ENCODE data around the gene PLCD1.

- TF ChIP-seq CTCF (IDR thresholded peaks at IDR 0.05; ENCODE audit: low read length) (no peak), EZH2 (optimal IDR thresholded peaks at IDR 0.05; ENCODE audit: low read depth, low read length) (no peak), EZH2phosphoT487 (IDR thresholded peaks at IDR 0.05; ENCODE audit: low read length) (no peak)
Measured at GRCh38 chr3:38043486-38043885, 14.0 kb upstream of the PLCD1 start.

Measured in MM.1S (cell line).